GM12878 (cell line): Measurements from ENCODE around the gene RBMS1.

Experiments
- CREB1 ChIP-seq: IDR thresholded peaks from 2 replicates; pipeline ENCODE4 v1.6.1; 2012; ENCODE audit warnings: low read depth, mild to moderate bottlenecking, inconsistent platforms
- CTCF ChIP-seq, 3 experiments: IDR thresholded peaks in 2 of 3; conservative IDR thresholded peaks in 1 of 3; 2 replicates each; pipeline ENCODE4 v1.5.1; 2011; ENCODE audit warnings: low read depth in 3 of 3, low read length in 3 of 3, mild to moderate bottlenecking in 3 of 3, control low read depth in 2 of 3, moderate library complexity in 2 of 3, inconsistent platforms in 1 of 3, mixed read lengths in 1 of 3; ENCODE audit not compliant: control insufficient read depth in 2 of 3, insufficient read depth in 1 of 3; ENCODE audit errors: extremely low read depth in 1 of 3
- DPF2 ChIP-seq: fragments of 450-650 bp; IDR thresholded peaks from 2 replicates; pipeline ENCODE4 v1.6.1; 2017; ENCODE audit warnings: mild to moderate bottlenecking
- GABPA ChIP-seq: IDR thresholded peaks from 2 replicates; pipeline ENCODE4 v1.6.1; 2014; ENCODE audit warnings: antibody characterized with exemption, low read depth, mild to moderate bottlenecking, inconsistent platforms
- IRF3 ChIP-seq: fragments of 450-650 bp; IDR thresholded peaks from 2 replicates; pipeline ENCODE4 v1.6.1; 2014; ENCODE audit warnings: mild to moderate bottlenecking
- MYC ChIP-seq: IDR thresholded peaks from 2 replicates; pipeline ENCODE4 v1.6.1; 2011; ENCODE audit warnings: mild to moderate bottlenecking, low read length, moderate library complexity, inconsistent platforms; ENCODE audit not compliant: insufficient read depth, insufficient replicate concordance, insufficient read length, severe bottlenecking
- POLR2A ChIP-seq: IDR thresholded peaks from 2 replicates; pipeline ENCODE4 v1.6.1; 2011; ENCODE audit warnings: low read depth, mild to moderate bottlenecking, low read length
- RAD21 ChIP-seq: IDR thresholded peaks from 2 replicates; pipeline ENCODE4 v1.6.1; 2011; ENCODE audit warnings: mild to moderate bottlenecking, low read depth, low read length, moderate library complexity; ENCODE audit not compliant: insufficient read depth
- USF1 ChIP-seq: IDR thresholded peaks from 2 replicates; pipeline ENCODE4 v1.6.1; 2011; ENCODE audit warnings: borderline replicate concordance, low read depth, mild to moderate bottlenecking, moderate library complexity, mixed read lengths, low read length; ENCODE audit not compliant: insufficient read depth; ENCODE audit errors: extremely low read length

GRCh38 chr2:160363961-160364360, 129.6 kb downstream of the RBMS1 start:
- TF ChIP-seq MYC (no peak), DPF2 (no peak), RAD21 (no peak), GABPA (no peak), IRF3 (no peak), POLR2A (no peak), CTCF (IDR thresholded peaks at IDR 0.05 in 2 of 3, conservative IDR thresholded peaks at IDR 0.05 in 1 of 3; ENCODE audit: control insufficient read depth in 2 of 3, extremely low read depth in 1 of 3, insufficient read depth in 1 of 3, low read depth in 3 of 3, low read length in 3 of 3) (no peak), CREB1 (no peak), USF1 (no peak)
